HL-60/S4 (cell line): ENCODE data around the gene NT5C.

Source experiments
- in situ Hi-C: fragments of 300-500 bp; cut with MboI; formaldehyde crosslinking; loops from 2 replicates; pipeline ENCODE4 v1.14.3; 2022; ENCODE audit warnings: low sequenced_read_pairs

NT5C gene

DNA sequence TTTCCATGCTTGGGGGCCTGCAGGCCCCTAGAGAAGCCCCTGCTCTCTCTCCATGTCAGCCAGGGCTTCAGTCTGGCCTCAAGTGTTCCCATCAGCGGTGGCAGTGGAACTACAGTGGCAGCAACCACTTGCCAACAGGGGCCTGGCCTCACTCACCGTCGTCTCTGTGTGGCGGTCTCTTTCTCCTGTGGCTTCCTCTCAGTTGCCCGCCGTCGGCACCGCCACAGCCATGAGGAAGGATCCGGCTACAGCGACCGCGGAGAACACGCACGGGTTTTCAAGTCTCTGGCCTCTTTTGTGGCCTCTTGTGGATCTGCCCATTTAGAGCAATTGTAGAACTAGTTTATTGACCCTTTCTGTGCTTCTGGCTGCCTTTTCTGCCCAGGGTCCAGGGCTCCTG lies 13.2 kb downstream of the NT5C start:
- in situ Hi-C loops, result no loop called here

GRCh38 chr17:75116737-75117136 lies 14.8 kb downstream of the NT5C start:
- in situ Hi-C loops, result no loop called here

DNA sequence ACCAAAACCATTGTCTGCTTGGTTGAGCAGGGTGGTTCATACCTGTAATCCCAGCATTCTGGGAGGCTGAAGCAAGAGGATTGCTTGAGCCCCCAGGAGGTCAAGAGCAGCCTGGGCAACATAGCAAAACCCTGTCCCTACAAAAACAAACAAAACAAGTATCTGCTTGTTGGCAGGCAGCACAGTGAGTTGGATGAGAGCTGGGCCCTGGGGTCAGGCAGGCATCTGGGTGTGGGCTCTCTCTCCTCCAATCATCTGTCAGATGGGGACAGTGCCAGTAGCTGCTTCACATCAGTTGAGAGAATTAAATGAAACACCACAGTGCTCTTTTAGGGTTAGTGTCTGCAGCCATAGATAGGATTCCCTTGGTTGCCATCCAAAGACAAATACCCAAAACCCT lies 16.0 kb downstream of the NT5C start:
- in situ Hi-C loops, result no loop called here

DNA sequence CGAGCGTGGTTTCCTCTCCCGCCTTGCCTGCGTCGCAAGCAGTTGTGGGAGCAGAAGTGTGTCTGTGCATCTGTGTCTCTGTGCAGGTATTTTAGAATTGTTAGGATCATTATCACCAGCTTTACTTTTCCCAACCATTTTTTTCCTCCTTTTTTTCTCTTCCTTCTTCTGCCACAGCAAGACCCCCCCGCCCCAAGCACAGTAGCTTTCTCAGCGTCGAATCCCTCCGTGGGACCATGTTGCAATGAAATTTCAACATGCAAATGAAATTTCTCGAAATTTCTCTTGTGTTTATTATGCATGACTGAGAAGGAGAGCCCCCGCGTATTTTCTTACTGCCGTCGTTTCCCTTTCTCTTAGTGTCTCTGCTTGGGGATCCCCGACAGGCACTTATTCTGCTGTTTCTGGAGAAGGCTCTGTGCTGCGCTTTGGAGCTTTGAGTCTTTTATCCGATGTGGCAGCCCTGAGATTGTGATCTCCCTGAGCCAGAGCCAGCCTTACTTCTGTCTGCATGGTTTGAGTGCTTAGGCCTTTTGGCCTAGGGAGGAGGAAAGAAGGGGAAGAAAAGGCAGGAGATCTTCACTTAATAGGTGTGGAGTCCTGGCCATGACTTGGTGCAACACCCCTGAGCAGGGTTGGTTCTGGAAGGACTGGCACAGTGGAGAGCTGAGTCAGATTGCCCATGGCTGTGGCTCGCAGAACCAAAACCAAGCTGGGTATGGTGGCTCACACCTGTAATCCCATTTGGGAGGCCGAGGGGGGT lies 16.8 kb downstream of the NT5C start:
- in situ Hi-C loops, result no loop called here

- in situ Hi-C loops, result no loop called here
These were observed 17.6 kb downstream of the NT5C start for GRCh38 chr17:75113798-75114551.

GRCh38 chr17:75111777-75112335 lies 19.7 kb downstream of the NT5C start:
- in situ Hi-C loops, result no loop called here

- in situ Hi-C loops, result no loop called here
These were observed 21.2 kb downstream of the NT5C start for GRCh38 chr17:75110234-75110937.

DNA sequence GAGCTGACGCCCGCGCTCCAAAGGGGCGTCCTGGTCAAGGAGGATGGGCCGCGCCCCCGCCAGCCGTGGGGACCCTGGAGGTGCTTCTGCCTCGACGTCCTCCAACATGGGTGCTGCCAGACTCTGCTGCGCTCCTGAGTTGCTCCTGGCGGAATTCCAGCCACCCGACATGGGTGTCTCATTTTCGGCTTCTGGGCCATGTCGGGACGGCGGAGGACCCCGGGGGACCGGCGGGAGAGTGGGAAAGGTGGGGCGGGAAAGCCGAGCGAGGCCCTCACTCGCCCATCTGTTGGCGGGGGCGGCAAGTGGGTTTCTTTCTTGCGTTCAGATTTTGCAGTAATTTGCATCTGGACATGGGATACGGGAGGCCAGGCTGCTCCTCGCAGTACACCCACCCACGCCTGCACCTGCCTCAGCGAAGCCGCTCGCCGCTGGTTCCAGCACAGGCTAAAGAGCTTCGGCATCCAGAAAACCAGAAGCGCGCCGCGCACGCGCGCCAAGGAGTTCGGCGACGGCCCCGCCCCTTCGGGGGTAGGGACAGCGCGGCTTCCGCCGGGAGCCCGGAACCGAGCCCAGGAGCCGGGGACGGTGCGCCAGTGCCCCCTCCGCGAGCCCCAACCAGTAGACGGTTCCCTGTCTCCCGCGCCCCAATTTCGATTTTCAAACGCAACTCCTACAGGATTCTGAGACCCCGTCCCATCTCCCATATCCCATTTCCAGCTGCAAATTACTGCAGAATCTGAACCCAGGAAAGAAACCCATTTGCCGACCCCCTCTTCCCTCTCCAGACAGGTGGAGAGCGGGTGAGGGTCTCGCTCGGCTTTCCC lies 21.9 kb downstream of the NT5C start, which contains the start of gene ARMC7:
Gene ARMC7 (plus strand): TSS at position 563 of the 827 bp plus-strand sequence. CDS start 320 bp downstream, outside the sequence.
- in situ Hi-C loops, result no loop called here

DNA sequence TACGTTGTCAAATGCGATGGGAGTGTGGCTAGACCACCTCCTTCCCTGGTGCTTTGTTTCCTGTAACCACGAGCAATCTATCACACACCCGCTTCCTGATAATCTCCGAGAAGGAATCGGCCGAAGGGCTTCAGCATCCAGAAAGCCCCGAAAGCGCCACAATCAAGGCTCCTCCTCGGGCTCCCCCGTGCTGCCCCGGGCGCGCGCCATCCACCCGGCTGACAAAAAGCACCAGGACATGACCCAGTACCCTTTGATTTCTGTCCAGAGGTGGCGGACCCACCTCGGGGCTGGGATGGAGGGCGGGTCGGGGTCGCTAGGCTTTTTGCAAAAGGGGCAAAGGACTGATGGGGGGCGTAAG lies 22.5 kb downstream of the NT5C start:
- in situ Hi-C loops, result no loop called here

- in situ Hi-C loops, result no loop called here
These were observed 23.3 kb downstream of the NT5C start for GRCh38 chr17:75108193-75108592.

DNA sequence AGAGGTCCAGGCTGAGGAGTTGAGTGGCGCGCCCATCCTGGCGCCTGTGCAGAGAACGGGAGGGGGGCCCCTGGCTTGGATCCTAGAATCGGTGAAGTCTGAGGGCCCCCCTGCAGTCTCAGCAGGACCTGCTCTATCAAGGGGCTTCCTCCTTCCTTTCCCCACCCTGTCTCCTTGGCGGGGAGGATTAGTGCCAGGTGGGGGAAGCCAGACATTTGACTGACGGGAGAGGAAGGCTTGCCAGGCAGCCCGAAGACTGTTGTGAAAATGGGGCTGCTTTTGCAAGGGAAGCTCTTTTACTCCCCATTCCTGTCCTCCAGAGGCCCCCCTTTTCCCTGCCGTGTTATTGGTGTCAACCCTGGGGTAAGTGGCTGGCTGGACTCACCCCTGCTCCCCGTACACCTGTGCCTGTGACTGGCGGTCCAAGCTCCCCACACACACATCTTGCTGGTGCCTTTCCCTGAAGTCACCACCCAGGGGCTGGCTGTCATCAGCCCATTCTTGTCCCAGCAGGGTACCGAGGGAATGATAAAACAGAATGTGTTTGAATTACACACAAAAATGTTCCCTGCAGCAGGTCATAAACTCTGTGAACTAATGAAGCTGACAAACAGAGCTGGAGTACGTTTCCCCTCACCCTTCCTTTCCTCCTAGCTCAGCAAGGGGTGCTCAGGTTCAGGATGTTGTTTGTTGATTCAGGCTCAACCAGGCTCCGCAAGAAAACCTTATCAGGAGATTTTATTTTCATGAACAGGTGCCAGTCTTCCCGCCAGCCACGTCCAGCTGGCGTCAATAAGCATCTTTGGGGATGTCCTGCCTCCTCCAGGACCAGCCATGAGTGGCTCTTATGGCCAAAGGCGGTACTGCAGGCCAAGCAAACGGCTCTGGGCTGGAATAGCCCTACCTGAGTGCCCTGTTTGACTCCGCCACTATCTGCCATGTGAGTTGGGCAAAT lies 26.1 kb downstream of the NT5C start:
- in situ Hi-C loops, result no loop called here

DNA sequence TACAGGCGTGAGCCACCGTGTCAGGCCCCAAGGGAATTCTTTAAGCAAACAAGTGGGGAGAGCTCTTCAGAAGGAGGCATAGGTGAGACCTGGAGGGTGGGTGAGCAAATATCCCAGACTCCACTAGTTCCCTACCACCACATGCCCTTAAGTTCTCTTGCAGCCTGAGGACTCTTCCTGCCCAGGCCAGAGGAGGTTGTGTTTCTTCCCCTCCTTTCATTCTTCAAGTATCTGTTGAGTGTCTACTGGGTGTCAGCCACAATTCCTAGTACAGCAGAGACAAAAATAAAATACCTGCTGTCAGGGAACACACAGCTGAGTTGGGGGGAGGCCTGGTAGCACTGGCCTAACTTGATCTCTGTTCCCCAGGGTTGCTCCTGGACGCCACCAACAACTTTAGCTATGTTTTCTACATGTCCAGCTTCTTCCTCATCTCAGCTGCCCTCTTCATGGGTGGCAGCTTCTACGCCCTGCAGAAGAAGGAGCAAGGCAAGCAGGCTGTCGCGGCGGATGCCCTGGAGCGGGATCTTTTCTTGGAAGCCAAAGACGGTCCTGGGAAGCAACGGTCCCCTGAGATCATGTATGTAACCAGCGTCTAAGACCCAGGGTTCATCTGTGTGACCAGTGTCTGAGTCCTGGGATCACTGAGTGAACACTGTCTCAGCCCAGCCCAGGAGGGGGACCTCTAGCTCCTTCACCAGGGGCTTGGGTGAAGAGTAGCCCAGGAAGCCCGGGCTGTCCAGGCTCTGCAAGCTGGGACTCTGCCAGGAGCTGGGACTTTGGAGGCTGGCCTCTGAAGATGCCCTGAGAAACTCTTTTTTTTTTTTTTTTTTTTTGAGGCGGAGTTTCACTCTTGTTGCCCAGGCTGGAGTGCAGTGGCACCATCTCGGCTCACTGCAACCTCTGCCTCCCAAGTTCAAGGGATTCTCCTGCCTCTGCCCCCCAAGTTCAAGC lies 27.7 kb downstream of the NT5C start:
- in situ Hi-C loops, result loop anchor here (5.0 kb wide), 1 partner anchor 37 kb away; no protein-coding TSS in a partner anchor

GRCh38 chr17:75102385-75102821 lies 29.1 kb downstream of the NT5C start:
- in situ Hi-C loops, result loop anchor here (5.0 kb wide), 1 partner anchor 35 kb away; no protein-coding TSS in a partner anchor

- in situ Hi-C loops, result loop anchor here (5.0 kb wide), 1 partner anchor 33 kb away; no protein-coding TSS in a partner anchor
These were observed 31.5 kb downstream of the NT5C start for GRCh38 chr17:75099881-75100595.

- in situ Hi-C loops, result no loop called here
These were observed 32.7 kb downstream of the NT5C start for GRCh38 chr17:75098861-75099260.

DNA sequence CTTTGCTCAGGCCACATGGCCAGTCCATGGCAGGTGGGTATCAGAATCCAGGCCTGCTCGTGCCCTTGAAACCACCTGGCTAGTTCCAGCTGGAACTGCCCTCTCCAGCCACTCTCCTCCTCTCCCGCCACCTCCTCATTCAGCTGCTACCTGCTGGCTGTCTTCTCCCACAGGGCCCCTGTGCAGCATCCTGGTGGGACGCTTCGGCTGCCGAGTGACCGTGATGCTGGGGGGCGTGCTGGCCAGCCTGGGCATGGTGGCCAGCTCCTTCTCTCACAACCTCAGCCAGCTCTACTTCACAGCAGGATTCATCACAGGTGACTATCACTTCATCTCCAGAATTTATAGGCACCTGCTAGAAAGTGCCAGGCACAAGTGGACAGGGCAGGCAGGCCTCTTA lies 33.7 kb downstream of the NT5C start:
- in situ Hi-C loops, result no loop called here

DNA sequence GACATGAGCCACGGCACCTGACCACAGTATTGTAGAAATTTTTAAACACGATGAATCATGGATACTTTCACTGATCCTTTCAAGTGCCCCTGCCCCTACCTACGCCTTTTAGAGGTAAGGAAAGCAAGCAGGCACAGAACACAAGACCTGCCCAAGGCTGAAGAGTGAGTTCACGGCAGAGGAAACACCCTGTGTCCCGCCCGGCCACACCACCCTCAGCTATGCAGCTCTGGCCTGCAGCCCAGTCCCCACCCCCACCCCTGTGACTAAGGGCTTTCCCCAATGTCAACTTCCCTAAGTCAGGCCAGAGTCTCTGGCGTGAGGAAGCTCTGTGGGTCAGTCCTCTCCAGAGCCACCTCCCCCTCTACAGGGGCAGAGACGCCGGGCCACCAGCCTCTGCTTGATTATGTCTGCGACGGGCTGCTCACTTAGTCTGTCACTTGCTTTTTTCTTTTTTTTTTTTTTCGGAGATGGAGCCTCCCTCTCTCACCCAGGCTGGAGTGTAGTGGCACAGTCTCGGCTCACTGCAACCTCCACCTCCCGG lies 35.4 kb downstream of the NT5C start:
- in situ Hi-C loops, result no loop called here
